RCC 7860 (cell line): Measurements from ENCODE around the gene CCDC86.
A peak's percentile ranks its signal among the peaks of the same experiment; 100 is the strongest.

ENCODE experiments used
- DNase-seq: peaks from one replicate; pipeline ENCODE4 v3.0.0-alpha.2; 2015; ENCODE audit warnings: low spot score
- FAIRE-seq: peaks from 2 replicates; lab custom pipeline; 2012; peaks lifted over from hg19 to GRCh38; lab: Jason Lieb, UNC

The CCDC86 gene

GRCh38 chr11:60867871-60868681, 26.2 kb downstream of the CCDC86 start:
- FAIRE-seq (no peak), DNase-seq (no peak)

DNA sequence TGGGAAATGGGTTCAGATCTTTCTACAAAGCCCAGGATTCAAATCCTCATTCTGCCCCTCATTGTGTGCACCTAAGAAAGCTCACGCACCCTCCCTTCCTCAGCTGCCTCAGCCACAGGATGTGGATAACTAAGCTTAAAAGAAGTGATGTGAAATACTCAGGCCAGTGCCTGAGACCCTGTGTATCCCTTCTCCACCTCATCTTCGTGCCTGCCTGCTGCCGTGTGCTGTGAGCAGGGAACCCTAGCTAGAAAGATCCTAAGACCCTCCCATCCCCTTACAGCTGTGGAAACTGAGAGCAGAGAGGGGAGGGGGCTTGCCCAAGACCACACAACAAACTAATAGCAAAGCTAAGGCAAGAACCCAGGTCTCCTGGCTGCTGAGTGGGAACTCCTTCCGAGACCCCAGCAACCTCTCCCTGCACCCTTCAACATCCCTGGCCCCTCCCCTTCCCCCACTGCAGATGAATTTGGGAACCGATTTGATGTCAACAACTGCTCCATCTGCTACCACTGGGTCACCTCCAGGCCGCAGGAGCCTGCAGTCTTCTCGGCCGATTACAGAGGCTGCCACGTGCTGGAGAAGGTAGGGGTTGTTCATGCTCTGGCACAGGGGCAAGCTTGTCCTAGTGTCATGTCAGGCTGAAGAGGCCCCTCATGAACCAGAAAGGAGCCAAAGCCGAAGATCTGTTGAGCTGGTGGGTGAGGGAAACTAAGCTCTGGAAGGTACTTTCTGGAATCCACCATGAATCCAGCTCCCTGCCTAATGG, 27.0 kb downstream of the CCDC86 start:
- FAIRE-seq (no peak), DNase-seq (no peak)

DNA sequence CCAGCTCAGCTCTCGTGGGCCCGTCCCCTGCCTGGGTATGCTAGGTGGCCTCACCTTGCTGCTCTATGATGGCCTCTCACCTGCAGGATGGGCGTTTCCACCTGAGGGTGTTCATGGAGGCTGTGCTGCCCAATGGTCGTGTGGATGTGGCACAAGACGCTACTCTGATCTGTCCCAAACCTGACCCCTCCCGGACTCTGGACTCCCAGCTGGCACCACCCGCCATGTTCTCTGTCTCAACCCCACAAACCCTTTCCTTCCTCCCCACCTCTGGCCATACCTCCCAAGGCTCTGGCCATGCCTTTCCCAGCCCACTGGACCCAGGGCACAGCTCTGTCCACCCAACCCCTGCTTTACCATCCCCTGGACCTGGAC, 27.5 kb downstream of the CCDC86 start:
- FAIRE-seq, result no peak
- DNase-seq, result no peak

- no peak for DNase-seq
- FAIRE-seq, result no peak
These were observed 28.4 kb downstream of the CCDC86 start for GRCh38 chr11:60870276-60870675.

GRCh38 chr11:60870733-60871377, 28.9 kb downstream of the CCDC86 start:
- no peak for DNase-seq
- no peak for FAIRE-seq

DNA sequence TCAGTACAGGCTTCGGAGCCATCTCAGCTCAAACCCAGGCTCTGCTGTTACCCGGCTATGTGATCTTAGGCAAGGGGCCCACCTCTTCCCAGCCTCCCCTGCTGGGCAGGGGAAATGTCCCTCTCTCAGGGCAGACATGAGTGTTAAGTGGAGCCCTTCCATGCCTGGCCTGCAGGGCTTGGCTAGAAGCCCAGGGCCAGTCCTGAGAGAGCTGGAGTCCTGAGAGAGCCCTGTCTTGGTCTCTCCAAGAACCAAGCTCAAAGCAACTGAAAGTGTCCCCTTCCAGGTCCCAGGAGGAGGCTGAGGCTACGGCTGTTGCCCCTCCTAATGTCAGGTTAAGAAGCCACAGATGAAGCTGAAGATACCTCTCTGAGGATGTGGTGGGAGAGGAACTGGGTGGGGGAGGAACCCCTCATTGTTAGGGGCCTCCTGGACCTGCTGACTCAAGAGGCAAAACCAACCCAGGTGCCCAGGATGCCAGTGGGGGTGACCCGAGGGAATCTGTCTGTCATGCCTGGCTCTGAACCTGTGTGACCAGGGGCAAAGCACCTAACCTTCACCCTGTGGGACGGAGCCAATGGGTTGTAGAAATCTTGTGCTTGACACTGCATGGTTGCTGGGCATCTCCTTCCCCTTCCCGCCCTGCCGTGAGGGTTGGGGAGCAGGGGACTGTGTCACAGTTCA, 29.6 kb downstream of the CCDC86 start:
- DNase-seq (no peak), FAIRE-seq (no peak)

GRCh38 chr11:60872124-60872960, 30.4 kb downstream of the CCDC86 start:
- FAIRE-seq, result no peak
- DNase-seq, result peak; percentile 33

DNA sequence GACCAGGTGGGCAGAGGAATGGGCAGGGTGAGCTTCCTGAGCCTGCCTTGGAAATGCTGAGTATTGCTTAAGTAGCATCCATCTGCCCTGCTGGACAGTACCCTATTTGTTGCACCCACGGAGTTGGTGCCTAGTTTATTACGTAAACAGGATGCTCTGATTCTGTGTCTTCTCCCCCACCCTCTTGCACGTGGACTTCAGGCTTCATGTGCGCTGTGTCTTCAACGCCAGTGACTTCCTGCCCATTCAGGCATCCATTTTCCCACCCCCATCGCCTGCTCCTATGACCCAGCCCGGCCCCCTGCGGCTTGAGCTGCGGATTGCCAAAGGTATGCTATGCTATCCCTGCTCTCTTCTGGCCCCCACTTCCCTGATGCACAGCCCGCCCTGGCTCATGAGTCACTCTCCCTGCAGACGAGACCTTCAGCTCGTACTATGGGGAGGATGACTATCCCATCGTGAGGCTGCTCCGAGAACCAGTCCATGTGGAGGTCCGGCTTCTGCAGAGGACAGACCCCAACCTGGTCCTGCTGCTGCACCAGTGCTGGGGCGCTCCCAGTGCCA, 31.1 kb downstream of the CCDC86 start:
- FAIRE-seq (peak; percentile 77), DNase-seq (peak; percentile 85)

- FAIRE-seq, result no peak
- no peak for DNase-seq
These were observed 31.6 kb downstream of the CCDC86 start for GRCh38 chr11:60873533-60873932.

DNA sequence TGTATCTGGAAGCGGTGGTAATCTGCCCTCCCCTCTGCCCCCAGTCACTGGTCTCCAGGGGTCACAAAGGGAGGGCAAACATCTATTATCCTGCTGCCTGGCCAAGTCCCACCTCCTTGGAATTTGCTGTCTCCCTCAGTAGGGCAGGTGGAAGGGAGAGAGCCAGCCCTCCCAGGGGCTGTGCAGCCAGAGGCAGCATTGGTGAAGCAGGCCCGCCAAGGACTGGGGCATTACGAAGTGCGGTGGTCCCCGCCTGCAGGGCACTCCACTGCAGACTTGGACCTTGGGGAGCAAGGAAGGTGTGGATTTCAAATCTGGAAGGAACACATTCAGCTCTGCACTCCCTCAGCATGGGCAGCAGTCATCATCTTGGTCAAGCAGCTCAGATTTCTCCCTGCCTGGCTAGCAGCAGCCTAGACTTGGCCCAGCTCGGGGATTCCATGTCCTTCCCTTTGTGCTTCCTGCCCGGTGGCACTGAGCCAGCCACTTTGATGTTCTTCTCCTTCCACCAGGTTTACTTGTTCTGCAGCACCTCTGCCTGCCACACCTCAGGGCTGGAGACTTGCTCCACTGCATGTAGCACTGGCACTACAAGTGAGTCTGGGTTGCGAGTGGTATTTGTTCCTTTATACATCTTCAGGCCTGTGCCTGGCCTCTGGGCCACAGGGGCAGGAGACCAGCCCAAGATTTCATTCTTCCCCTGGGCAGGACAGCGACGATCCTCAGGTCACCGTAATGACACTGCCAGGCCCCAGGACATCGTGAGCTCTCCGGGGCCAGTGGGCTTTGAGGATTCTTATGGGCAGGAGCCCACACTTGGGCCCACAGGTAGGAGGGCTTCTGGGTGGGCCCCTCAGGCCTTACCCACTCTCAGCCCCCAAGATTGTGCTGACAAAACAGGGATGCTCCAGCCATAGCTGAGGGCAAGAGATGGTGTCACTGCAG, 32.8 kb downstream of the CCDC86 start:
- no peak for DNase-seq
- FAIRE-seq, result no peak

DNA sequence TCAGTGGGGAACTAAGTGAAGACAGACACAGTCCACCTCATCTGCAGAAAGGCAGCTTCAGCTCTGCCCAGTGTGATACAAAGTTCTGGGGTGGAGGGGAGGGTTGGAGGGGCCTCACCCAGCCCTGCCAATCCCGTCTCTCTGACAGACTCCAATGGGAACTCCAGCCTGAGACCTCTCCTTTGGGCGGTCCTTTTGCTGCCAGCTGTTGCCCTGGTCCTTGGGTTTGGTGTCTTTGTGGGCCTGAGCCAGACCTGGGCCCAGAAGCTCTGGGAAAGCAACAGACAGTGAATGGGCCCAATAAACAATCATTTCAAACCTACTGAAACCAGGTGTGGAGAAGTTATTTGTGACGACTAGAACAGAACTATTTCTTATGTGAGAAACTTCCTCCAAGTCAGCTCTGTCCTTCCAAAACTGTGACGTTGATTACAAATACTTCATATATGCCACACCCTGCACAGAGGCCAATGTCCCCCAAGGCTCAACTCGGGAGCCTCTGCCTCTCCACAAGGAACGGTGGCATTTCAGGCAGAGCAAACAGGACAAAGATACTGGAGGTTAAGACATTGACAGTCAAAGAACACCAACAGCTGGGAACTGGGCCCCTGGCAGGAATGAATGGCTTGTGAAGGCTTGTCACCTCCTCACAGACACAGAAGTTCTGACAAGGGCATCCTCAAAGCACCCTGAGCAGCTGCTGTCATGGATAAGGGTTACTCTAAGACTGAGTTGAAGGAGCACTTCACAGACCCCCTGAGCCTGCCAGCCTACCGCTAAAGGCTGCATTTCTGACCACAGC, 33.7 kb downstream of the CCDC86 start:
- DNase-seq (no peak), FAIRE-seq (no peak)

- FAIRE-seq (no peak), DNase-seq (no peak)
These were observed 34.2 kb downstream of the CCDC86 start for GRCh38 chr11:60876168-60876485.

- FAIRE-seq (no peak), DNase-seq (no peak)
These were observed 36.6 kb downstream of the CCDC86 start for GRCh38 chr11:60878245-60879101.

GRCh38 chr11:60879104-60879503, 37.2 kb downstream of the CCDC86 start:
- no peak for FAIRE-seq
- no peak for DNase-seq

- DNase-seq, result no peak
- no peak for FAIRE-seq
These were observed 38.2 kb downstream of the CCDC86 start for GRCh38 chr11:60879971-60880588.

GRCh38 chr11:60880643-60881282, 38.9 kb downstream of the CCDC86 start:
- FAIRE-seq (no peak), DNase-seq (no peak)
